CD4-positive, alpha-beta T cell treated with Interferon alpha-2 for 1 hour (primary cell): ENCODE results near the gene ALPK1.

Source experiments
- DNase-seq, 2 donors: peaks; one replicate each; pipeline ENCODE4 v3.0.0-alpha.2; 2020 to 2022

Gene ALPK1

GRCh38 chr4:112329672-112330375 is 32.7 kb downstream of the ALPK1 start:
- no peak for DNase-seq

- DNase-seq: no peak
Observed at GRCh38 chr4:112330921-112331320, 33.8 kb downstream of the ALPK1 start.

- DNase-seq: no peak
Observed at GRCh38 chr4:112332398-112332797, 35.2 kb downstream of the ALPK1 start.

DNA sequence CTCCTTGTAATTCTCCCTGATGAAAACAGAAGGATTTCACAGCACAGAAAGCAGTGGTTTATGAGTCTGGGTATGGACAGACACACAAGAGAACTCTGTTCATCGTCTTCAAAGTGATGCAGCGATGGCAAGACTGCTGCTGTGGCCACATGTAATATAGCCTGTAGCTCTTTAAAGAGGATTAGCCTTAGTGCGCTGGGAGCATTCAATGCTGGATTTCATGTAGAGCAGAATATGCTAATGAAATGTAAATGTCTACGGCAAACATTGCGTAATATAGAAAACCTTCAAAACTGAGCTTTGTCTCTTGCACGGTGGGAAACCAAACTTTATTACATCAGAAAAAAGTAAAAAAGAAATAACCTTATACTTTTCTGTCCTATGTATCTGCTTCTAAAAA is 42.9 kb downstream of the ALPK1 start:
- DNase-seq: no peak

- no peak for DNase-seq
Observed at GRCh38 chr4:112341033-112341432, 43.9 kb downstream of the ALPK1 start.

- DNase-seq: no peak
Observed at GRCh38 chr4:112343330-112344080, 46.3 kb downstream of the ALPK1 start.

DNA sequence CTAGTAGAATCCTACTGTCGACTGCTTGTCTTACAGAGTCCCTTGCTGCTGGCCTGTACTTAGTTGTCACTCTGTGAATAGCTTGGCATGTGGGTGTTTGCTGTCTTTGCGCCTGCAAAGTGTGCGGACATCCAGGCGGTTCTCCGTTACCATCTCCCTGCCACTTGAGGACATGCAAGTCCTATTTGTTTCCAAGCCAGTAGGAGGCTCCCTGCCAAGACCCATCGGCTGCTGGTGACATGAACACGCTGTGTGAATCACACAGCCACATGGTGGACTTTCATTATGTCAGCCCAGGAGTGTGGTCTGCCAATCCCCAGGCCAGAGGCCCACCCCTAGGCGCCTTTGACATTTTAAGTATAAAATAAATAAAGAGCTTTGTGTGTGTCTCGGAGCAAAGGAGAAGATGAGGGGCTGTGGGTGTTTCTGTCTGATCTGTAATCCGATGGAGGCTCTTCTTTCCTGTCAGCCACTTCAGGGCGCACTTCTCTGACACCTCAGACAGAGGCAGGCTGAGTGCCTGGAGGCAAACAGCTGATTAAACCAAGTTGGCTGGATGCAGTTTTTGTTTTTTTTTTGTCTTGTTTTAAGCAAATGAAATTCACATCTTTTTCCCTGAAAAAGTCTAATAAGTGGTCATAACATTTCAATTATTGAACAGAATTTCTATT is 51.5 kb downstream of the ALPK1 start:
- DNase-seq: no peak

DNA sequence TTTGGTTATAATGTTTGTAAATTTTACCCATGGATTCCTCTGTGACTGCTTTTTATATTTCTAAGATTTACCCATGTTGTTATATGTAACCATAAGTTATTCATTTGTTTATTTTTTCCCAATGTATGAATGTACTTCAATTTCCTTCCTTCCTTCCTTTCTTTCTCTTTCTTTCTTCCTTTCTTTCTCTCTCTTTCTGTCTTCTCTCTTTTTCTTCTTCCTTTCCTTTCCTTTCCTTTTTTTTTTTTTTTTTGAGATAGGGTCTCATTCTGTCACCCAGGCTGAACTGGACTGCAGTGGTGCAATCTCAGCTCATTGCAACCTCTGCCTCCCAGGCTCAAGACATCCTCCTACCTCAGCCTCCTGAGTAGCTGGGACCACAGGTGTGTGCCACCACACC is 55.6 kb downstream of the ALPK1 start:
- no peak for DNase-seq

DNA sequence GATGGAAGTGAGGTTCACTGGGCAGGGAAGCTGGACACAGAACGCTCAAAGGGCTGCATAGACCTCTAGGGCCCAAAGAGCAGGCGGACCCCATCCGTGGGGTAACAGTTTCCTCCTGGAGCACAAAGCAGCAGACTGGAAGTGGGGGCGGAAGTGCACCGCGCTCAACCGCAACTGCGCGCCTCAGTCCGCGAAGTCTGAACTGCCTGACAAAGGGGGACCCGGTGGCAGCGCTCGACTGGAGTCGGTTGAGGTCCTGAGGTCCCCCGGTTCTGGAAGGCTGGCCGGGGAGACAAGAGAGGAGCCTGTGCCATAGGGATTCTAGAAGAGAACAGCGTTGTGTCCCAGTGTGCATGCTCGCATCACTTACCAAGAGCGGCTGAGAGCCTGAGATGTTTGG is 58.5 kb downstream of the ALPK1 start:
- no peak for DNase-seq

DNA sequence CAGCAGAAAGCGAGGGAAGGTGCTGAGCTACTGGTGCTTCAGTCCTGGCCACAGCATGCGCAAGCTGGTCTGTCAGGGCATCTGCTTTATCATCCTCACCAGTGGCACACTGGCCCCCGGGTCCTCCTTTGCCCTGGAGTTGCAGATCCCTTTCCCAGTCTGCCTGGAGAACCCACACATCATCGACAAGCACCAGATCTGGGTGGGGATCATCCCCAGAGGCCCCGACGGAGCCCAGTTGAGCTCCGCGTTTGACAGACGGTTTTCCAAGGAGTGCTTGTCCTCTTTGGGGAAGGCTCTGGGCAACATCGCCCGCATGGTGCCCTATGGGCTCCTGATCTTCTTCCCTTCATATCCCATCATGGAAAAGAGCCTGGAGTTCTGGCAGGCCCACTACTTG is 60.3 kb downstream of the ALPK1 start:
- DNase-seq: no peak

DNA sequence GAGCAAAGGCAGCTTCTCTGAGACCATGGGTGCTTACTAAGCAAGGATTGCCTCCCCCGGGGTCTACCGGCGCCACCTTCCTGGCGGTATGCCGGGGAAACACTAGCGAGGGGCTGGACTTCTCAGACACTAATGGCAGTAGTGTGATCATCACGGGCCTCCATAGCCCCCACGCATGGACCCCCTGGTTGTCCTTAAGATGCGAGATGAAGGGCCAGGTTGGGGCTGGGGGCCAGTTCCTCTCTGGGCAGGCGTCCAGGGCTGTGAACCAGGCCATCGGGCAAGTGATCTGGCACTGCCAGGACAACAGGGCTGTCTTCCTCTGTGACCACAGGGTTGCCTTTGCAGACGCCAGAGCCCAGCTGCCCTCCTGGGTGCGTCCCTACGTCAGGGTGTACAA is 60.7 kb downstream of the ALPK1 start:
- no peak for DNase-seq

DNA sequence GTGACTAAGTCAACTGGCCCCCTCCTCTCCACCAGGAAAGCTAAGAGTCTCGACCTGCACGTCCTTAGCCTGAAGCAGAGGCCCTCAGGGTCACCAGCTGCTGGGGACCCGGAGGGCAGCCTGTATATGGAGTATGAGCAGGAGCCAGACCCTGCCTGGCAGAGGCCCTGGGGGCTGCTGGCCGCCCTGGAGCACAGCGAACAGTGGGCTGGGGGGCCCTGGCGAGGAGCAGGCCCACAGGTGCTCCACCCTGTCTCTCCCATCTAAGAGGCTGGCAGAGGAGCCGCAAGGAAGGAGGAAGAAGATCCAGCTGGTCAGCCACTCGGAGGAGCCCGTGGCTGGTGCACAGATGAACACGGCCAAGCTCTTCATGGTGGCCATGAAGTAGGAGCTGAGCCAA is 61.2 kb downstream of the ALPK1 start:
- DNase-seq: no peak

- no peak for DNase-seq
Observed at GRCh38 chr4:112358952-112359749, 62.0 kb downstream of the ALPK1 start.

DNA sequence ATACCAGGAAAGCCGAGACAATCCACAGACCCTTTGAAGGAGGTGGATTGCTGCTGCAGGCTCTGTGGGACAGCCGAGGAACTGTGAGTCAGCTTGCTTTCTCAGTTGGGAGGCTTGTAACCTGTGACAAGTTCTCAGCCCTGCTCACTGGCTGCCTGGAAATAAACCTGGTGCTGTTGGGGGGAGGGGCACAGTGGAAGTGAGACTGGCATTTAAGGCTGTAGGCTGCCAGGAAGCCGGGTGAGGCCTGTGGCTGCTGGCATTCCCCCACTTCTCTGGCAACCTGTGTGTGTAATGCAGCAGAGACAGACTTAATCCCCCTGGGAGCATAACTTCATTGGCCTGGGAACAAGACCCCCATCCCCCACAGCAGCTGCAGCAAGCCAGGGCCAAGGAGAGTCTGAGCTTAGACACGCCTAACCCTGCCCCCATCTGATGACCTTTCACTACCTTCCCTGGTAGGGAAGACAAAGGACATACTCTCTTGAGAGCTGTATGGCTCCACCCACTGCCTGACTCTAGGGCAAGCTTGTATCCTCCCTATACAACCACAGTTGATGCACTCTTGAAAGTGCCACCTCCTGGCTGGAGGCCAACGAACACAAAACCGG is 64.1 kb downstream of the ALPK1 start:
- no peak for DNase-seq

- DNase-seq: no peak
Observed at GRCh38 chr4:112370466-112370865, 73.3 kb downstream of the ALPK1 start.

- no peak for DNase-seq
Observed at GRCh38 chr4:112371361-112371760, 74.2 kb downstream of the ALPK1 start.

DNA sequence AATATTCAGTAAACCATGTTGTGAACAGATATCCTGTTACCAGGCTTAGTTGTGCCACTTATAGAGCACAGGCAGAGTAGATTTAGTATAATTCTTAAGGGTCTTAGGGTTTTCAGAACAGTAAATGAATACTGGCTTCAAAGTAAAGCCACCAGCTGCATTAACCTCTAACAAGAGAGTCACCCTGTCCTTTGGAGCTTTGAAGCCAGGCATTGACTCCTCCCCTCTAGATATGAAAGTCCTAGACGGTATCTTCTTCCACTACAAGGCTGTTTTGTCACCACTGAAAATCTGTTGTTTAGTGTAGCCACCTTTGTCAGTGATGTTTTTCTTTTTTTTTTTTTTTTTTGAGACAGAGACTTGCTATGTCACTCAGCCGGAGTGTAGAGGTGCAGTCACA is 77.7 kb downstream of the ALPK1 start:
- DNase-seq: no peak

GRCh38 chr4:112377171-112377570 is 80.0 kb downstream of the ALPK1 start:
- no peak for DNase-seq

GRCh38 chr4:112377594-112378242 is 80.5 kb downstream of the ALPK1 start:
- DNase-seq: no peak

- no peak for DNase-seq
Observed at GRCh38 chr4:112378243-112378620, 81.1 kb downstream of the ALPK1 start.

- no peak for DNase-seq
Observed at GRCh38 chr4:112378858-112379257, 81.7 kb downstream of the ALPK1 start.

DNA sequence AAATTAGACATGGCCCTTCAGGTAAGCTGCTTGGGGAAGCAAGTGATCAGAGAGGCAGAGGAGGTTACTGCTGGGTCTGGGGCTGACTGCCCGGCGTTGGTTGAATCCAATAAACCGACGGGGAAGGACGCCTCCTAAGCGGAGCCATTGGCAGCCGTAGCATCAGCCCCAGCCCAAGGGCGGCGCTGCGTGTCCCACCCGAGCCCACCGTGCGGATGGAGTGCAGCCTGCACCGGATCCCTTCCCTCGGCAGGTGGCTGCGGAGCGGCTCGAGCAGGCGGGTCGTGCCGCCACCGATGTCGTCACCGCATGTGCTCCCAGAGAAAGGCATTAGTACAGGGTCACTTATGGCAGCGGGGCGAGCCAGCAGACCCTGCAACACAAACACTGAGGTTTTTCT is 82.1 kb downstream of the ALPK1 start:
- DNase-seq: no peak
